ENCODE results near the gene HP1BP3. TPM values are rescaled to one million over a fixed set of nuclear protein-coding genes. Genes with fewer than 3 reads are reported as not detected.
"Not testable (repeated sequence)": the region's sequence is repeated elsewhere in the genome, so short reads cannot be mapped to it uniquely, and the experiment has no call there.

The HP1BP3 gene
- total RNA-seq, 1 donor from 2014 or later, result 284 TPM

DNA sequence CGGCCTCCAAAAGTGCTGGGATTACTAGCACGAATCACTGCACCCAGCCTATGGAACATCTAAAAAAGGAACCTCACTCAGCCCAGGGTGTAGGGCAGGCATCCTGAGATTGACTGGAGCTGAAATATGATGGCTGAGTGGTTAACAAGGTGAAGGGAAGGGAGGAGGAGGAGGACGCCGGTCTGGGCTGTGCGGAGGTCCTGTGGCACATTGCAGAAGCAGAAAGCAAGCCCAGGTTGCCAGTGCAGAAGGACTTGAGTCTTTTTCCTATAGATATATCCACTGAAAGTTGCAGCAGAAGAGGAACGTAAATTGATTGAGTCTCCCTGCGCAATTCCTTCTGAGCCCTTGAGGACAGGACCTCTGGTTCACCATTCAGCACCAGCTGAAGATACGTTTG is 67.8 kb downstream of the HP1BP3 start:
- intact Hi-C loops (cut with DNase I), result no loop called here
- no peak for ATAC-seq
- DNase-seq (ENCODE audit: low spot score), result peak; percentile 39

DNA sequence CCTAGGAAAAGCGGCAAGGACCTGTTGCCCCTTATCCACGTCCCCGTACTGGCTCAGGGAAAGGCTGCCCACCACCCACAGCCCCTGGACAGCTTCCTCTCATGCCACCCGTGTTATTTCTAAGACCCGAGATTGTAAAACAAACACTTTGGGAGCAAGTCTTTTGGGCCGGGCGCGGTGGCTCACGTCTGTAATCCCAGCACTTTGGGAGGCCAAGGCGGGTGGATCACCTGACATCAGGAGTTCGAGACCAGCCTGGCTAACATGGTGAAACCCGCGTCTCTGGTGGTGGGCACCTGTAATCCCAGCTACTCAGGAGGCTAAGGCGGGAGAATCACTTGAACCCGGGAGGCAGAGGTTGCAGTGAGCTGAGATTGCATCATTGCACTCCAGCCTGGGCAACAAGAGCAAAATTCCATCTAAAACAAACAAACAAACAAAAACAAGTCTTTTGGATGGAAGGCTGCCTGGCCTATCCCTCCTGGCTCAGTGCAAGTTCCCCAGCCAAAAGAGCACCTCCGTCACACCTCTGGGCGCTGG is 68.7 kb downstream of the HP1BP3 start:
- intact Hi-C loops (cut with DNase I); DNase-seq (ENCODE audit: low spot score): not testable (repeated sequence)

DNA sequence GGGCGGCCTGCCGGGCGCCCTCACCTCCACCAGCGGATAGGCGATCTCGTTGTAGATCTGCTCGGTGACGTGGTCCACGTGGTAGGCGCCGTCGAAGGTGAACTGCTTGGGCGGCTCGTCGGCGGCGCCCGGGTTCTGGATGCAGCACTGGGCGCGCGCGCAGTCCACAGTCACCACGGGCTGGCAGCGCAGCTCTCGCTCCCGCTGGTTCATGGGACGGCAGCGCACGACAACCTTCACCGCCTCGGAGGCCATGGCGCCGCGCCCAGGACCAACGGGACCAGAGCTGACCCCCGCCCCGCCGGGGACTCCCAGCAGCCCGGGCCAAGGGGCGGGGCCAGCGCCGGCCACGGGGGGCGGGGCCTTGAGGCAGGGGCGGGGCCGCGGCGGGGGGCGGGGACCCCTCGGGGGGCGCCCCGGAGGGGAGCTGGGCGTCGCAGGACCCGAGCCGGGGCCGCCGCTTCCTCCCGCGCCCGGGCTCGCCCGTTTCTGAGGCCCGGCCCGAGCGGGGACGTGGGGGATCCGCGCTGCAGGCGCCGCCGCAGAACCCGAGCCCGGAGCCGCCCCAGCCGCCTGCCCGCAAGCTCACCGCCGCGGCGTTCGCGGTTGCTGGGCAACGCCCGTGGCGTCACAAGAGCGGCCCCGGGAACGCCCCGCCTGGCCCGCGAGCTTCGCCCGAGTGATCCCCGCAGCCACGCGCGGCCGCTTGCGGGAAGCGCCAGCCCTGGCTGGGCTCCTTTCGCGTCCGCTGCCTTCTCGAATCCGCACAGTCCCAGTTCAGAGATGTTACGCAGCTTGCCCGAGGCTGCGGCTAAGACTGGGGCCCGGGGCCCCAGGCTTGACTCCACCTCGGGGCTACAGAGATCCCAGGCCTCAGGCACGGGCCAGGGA is 69.4 kb downstream of the HP1BP3 start, which contains the start of gene KIF17:
Gene KIF17, minus strand, starts transcription at position 556 of the 891 bp plus-strand sequence. Its CDS starts 301 bp downstream, at position 255.
- peak; percentile 86 for DNase-seq (ENCODE audit: low spot score)
- intact Hi-C loops (cut with DNase I), result no loop called here
- ATAC-seq, result peak; percentile 92

More for the DNA sequence above, 68.7 kb downstream of the HP1BP3 start:
- ATAC-seq, result not testable (repeated sequence)

DNA sequence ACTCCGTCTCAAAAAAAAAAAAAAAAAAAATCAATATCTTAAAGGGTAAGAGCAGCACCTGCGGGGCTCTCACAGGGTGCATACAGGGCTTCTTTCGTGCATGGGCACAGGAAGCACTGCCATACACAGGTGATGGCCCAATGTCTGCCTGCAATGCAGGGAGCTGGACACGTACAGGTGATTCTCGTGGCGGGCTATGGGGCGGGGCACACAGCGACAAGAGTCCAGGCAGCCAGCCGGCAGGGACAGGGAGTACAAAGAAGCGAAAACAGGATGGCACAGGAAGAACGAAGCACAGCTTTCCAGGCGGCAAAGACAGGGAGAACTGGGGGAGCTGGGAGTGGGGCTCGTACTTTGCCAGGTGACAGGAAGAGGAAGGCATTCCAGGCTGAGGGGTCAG is 70.9 kb downstream of the HP1BP3 start:
- no peak for DNase-seq (ENCODE audit: low spot score)
- intact Hi-C loops (cut with DNase I), result no loop called here
- no peak for ATAC-seq

DNA sequence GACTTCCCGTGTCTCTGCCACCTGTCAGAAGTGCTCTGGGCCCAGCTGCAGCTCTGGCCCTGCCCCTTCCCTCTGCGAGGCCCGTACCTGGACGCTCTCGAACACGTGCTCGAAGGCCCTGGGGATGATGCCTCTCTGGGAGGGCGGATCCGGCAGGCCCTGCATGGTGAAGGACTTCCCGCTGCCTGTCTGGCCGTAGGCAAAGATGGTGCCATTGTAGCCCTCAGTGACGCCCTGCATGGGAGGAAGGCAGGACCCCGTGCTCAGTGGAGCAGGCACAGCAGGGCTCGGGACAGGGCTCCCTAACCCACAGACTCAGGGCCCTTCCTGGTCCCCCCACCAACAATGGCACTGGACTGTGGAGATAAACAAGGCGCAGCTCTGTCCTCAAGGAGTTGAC is 71.7 kb downstream of the HP1BP3 start:
- no peak for ATAC-seq
- intact Hi-C loops (cut with DNase I), result no loop called here

DNA sequence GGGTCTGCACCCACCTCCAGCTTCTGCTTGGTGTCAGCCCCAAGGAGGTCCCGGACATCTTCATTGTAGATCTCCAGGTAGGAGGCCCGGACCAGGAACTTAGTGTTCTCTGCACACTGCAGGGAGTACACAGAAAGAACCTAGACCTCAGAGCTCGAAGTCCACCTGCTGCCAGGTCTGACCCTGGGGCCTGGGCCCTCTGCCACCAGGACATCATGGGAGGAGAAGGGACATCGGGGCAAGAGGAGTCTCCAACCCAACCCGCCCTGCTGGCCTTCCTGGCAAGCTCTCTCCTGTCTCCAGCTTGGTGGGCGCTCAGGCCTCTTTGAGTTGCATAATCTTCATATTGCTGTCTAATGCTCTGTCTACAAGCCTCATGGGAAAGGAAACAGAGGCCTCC is 73.7 kb downstream of the HP1BP3 start:
- ATAC-seq (no peak), DNase-seq (ENCODE audit: low spot score) (no peak)
- intact Hi-C loops (cut with DNase I), result no loop called here

More for the DNA sequence above, 71.7 kb downstream of the HP1BP3 start:
- no peak for DNase-seq (ENCODE audit: low spot score)

DNA sequence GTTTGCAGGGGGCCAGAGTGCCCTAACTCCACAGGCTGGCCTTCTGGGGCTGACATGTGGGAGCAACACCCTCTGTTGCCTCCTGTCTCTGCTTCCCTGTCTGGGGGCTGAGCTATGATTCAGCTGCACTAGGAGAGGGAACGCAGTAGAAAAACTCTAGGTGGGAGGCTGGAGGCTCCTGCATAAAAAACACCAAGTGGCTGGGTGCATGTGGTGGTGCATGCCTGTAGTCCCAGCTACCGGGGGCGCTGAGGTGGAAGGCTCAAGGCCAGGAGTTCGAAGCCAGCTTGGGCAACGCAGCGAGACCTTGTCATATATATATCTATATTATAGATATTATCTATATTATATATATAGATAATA is 74.9 kb downstream of the HP1BP3 start:
- no peak for DNase-seq (ENCODE audit: low spot score)
- intact Hi-C loops (cut with DNase I), result no loop called here
- ATAC-seq, result no peak

DNA sequence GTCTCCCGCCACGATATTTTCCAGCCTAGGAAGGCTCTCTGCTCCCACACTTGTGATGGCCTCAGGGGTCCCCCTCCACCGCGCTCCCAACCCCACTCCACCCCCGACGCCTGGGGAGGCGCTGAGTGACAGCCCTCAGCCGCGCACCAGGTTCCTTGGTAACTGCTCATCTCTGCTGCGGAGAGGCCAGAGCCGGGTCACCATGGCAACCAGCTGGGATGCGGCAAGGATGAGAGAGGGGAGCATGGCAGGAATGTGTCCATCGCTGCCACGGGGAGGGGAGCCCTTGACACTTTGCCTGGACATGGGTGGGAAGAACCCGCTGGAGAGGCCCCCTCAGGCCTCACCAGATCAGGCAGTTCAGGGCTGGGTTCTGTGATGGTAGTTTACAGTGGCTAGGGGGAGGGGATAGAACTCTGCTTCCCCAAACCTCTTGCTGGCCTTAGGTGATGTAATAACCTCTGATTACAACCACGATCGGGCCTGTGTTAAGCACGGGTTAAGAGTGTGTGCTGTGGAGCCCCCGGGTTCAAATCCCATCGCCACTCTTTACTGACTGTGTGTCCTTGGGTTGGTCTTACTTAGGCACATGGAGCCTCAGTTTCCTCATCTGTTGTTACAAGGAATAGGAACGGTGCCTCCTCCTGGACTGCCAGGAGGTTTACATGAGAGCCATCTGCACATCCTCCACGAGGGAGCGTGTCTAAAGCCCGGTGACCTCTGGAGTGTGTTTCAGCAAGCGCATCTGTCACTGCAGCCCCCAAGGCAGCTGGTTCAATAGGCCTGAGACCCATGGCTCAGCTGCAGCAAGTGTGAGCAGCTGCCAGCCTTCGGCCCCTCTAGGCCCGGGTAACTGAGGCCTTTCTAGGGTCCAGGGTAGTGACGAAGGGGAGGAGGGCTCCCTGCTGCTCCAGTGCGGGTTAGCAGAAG is 75.6 kb downstream of the HP1BP3 start:
- ATAC-seq, result no peak
- intact Hi-C loops (cut with DNase I), result no loop called here
- no peak for DNase-seq (ENCODE audit: low spot score)

DNA sequence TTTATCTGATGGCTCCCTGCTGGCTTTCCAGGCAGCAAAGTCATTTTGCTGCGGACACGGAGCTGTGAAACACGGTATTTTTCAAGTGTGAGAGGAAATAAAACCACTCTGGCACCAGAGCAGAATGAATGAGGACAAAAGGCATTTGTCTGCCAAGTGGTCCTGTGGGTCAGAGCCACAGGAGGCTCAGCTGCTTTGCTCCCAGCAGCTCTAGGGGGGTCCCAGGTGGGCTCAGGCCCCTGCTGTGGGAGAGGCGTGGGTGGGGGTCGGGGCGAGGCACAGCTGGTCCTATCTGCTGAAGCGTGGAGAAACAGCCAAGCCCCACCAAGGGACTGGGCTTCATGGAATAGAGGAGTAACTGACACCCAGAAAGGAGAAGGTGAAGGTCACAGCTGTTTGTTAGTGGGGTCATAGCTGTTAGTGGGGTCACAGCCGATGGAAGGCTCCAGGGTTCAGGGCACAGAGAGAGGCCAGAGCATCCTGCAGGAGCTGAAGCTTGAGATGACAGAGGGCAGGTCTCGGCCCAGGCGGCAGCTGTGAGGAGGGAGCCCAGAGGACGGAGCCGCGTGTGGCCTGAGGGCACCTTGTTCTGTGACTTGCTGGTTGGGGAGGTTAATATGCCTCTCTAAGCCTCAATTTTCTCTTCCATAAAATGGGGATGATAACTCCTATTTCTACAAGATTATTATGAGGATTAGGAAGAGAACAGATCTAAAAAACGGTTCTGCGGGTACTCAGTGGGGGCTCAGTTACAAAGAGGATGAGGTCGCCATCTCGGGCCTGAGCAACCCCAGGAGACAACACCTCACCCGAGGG is 76.4 kb downstream of the HP1BP3 start:
- ATAC-seq, result peak; percentile 71
- DNase-seq (ENCODE audit: low spot score), result no peak
- intact Hi-C loops (cut with DNase I), result no loop called here

DNA sequence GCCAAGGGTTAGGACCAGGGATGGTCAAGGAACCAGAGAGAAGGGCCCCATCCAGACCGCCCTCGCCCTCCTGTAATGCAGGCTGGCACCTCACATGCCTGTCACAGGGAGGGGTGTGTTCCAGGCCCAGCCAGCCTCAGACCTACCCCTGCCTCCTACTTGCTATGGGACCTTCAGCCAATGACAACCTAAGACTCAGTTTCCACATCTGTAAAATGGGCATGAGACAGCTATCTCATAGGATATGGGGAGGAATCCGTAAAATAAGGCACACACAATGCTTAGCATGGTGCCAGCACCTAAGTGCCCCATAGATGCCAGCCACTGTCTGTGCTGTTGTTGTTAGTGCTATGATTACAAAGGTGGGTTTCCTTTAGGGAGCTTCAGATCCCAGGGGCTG is 77.2 kb downstream of the HP1BP3 start:
- DNase-seq (ENCODE audit: low spot score) (no peak), ATAC-seq (no peak)
- intact Hi-C loops (cut with DNase I), result no loop called here

DNA sequence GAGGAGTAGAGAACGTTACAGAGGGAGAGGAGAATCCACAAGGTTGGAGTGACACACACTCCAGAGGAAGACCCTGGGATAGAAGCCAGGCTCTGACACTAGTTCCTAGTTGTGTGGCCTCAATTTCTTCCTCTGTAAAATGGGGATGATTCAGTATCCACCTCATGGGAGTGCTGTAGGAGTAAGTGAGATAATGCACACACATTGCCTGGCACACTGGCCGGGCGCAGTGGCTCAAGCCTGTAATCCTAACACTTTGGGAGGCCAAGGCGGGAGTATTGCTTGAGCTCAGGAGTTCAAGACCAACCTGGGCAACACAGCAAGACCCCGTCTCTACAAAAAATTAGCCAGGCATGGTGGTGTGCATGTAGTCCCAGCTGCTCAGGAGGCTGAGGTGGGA is 78.2 kb downstream of the HP1BP3 start:
- intact Hi-C loops (cut with DNase I), result no loop called here
- DNase-seq (ENCODE audit: low spot score), result no peak
- no peak for ATAC-seq

DNA sequence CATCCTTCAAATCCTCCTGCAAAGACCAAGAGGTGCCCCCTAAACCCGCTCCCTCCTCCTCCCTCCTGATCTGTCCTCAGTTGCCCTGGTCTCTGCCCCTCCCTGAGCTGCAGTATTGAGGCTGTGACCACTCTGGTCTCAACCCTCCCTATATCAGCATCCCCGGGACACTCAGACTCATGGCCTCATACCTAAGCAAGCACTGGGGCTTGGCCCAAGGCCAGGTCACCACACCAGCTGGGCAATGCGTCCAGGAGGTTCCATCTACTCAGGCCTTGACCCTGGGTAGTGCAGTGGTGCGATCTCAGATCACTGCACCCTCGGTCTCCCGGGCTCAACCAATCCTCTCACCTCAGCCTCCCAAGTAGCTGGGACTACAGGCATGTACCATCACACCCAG is 79.0 kb downstream of the HP1BP3 start:
- intact Hi-C loops (cut with DNase I), result no loop called here
- ATAC-seq (no peak), DNase-seq (ENCODE audit: low spot score) (no peak)

DNA sequence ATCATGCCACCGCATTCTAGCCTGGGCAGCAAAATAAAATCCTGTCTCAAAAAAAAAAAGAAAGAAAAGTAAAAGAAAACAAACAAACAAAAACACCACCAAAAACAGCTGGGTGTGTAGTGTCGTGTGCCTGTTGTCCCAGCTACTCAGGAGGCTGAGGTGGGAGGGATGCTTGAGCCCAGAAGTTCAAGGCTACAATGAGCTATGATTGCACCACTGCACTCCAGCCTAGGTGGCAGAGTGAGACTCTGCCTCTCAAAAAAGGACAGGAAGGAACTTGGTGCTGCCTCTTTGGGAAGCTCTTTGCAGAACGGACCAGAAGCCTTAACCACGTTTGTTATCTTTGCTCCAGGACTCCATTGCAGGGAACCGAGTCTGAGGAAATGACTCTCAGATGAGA is 80.3 kb downstream of the HP1BP3 start:
- intact Hi-C loops (cut with DNase I), result no loop called here
- DNase-seq (ENCODE audit: low spot score) (no peak), ATAC-seq (no peak)

DNA sequence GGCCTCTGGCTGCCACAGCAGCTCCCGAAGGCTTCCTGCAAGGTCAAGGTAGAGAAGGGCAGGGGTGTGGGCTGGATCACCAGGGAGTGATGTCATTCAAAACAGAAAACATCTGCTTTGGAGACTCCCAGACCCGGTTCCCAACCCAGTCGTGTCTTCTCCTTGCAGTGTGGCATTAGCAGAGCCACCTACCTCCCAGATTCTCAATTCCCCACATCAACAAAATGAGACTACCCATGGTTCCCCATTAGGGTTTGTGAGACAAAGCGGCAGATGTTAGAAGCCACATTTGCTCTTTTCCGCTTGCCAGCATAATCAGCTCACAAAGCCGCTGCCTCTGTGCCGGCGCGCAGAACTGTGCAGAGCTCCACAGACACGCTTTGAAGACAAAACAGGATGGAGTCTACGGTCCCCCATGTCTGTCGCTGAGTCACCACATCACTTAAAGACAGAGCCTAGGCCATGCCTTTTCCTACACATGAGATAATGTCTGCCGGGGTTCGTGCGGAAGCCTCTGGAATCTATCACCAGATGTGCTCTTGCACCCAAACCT is 81.8 kb downstream of the HP1BP3 start:
- intact Hi-C loops (cut with DNase I), result no loop called here
- ATAC-seq (no peak), DNase-seq (ENCODE audit: low spot score) (no peak)

DNA sequence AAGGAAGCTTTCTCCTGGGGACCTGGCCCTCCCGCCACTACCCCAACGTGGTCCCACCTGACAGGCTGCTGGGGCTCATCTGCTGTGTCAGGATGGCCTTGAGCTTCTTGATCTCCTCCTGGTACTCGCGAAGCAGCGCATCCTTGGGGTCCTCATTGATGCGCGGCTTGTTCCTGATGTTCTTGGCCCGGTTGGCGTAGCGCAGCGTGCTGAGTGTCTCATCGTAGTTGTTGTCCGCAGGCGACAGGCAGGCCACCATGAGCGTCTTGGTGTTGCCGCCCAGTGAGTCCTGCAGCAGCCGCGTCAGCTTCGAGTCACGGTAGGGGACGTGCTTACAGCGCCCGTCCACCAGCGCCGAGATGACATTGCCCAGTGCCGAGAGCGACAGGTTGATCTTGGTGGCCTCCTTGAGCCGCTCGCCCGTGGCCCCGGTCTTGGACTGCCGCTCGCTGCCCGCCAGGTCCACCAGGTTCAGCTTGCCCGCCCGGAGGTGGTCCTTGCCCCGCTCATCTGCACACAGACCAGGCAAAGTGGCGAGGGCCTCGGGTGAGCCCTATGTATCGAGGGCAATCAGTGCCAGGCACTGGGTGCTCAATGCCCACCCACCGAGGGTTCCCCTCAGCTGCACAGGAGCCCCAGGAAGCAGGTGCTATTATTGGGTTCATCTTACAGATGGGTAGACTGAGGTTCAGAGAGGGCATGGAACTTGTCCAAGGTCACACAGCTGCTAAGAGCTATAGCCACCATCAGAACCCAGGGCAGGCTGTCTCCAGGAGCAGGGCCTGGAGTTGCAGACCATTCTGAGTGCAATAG is 82.5 kb downstream of the HP1BP3 start:
- ATAC-seq, result no peak
- intact Hi-C loops (cut with DNase I), result no loop called here
- DNase-seq (ENCODE audit: low spot score), result no peak

DNA sequence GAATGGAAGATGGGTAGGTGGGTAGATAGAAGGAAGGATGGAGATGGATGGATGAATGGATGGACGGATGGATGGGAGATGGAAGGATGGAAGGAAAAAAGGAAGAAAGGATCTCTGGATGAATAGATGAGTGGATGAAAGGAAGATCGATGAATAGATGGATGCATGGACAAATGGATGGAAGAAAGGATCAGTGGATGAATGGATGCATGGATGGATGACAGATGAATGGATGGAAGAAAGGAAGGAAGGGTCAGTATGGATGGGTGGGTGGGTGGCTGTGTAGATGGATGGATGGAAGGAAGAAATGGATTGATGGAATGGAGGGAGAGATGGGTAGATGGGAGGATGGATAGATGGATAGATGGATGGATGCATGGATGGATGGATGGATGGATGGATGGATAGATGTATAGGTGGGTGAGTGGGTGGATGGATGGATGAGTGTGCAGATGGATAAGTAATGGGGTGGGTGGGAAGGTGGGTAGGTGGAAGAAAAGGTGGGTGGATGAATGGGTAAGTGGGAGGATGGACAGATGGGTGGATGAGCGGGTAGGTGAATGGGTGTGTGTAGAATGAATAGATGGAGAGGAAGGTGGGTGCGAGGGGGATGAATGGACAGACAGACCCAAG is 83.9 kb downstream of the HP1BP3 start:
- intact Hi-C loops (cut with DNase I), result no loop called here
- ATAC-seq, result no peak
- no peak for DNase-seq (ENCODE audit: low spot score)

DNA sequence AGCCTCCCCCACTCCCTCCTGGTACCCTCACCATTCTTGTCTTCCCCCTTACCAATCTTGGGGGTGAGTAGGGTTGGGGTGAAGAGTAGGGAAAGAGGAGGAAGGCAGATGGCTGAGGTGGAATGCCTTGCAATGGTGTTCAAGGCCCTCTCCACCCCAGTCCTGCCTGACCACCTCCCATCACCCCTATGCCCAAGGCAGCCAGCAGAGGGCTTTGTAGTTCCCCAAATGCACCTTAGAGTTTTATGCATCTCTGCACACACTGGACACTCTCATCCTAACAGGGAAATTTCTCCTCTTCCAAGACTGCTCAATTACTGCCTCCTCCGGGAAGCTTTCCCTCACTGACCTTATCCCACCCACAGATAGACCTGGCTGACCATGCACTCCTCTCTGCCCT is 84.7 kb downstream of the HP1BP3 start:
- no peak for ATAC-seq
- no peak for DNase-seq (ENCODE audit: low spot score)
- intact Hi-C loops (cut with DNase I), result no loop called here

Measured in sciatic nerve (tissue), 2 donors.